ENCODE measurements around the gene GRK5. TPM values are rescaled to one million over a fixed set of nuclear protein-coding genes. Genes with fewer than 3 reads are reported as not detected.

The GRK5 gene
- total RNA-seq, 1 donor from 2014 or later = 47.6 TPM

- intact Hi-C loops (cut with DNase I) = no loop called here
- DNase-seq = peak; percentile 4
Measured at GRCh38 chr10:119371704-119372663, 164.6 kb downstream of the GRK5 start.

GRCh38 chr10:119373294-119374102 is 166.1 kb downstream of the GRK5 start:
- intact Hi-C loops (cut with DNase I) = no loop called here
- DNase-seq (no peak), ATAC-seq (ENCODE audit: poor library complexity) (no peak)

More at GRCh38 chr10:119371704-119372663, 164.6 kb downstream of the GRK5 start:
- no peak for ATAC-seq (ENCODE audit: poor library complexity)

- ATAC-seq (ENCODE audit: poor library complexity) (no peak), DNase-seq (peak; percentile 29)
- intact Hi-C loops (cut with DNase I) = no loop called here
Measured at GRCh38 chr10:119374236-119374635, 166.9 kb downstream of the GRK5 start.

GRCh38 chr10:119375574-119376272 is 168.4 kb downstream of the GRK5 start:
- intact Hi-C loops (cut with DNase I) = no loop called here
- ATAC-seq (ENCODE audit: poor library complexity) = peak; percentile 1
- DNase-seq = peak; percentile 55

GRCh38 chr10:119377451-119377957 is 170.1 kb downstream of the GRK5 start:
- DNase-seq (peak; percentile 41), ATAC-seq (ENCODE audit: poor library complexity) (peak; percentile 59)
- intact Hi-C loops (cut with DNase I) = no loop called here

- ATAC-seq (ENCODE audit: poor library complexity) (peak; percentile 76), DNase-seq (peak; percentile 74)
- intact Hi-C loops (cut with DNase I) = no loop called here
Measured at GRCh38 chr10:119377958-119378736, 170.8 kb downstream of the GRK5 start.

- ATAC-seq (ENCODE audit: poor library complexity) (peak; percentile 48), DNase-seq (peak; percentile 48)
- intact Hi-C loops (cut with DNase I) = no loop called here
Measured at GRCh38 chr10:119378737-119379067, 171.3 kb downstream of the GRK5 start.

- intact Hi-C loops (cut with DNase I) = no loop called here
- ATAC-seq (ENCODE audit: poor library complexity) (no peak), DNase-seq (peak; percentile 20)
Measured at GRCh38 chr10:119379466-119380071, 172.2 kb downstream of the GRK5 start.

GRCh38 chr10:119383174-119383856 is 175.9 kb downstream of the GRK5 start:
- DNase-seq (peak; percentile 39), ATAC-seq (ENCODE audit: poor library complexity) (no peak)
- intact Hi-C loops (cut with DNase I) = no loop called here

GRCh38 chr10:119384127-119384526 is 176.8 kb downstream of the GRK5 start:
- DNase-seq = peak; percentile 10
- intact Hi-C loops (cut with DNase I) = no loop called here
- no peak for ATAC-seq (ENCODE audit: poor library complexity)

GRCh38 chr10:119386666-119387065 is 179.3 kb downstream of the GRK5 start:
- DNase-seq (no peak), ATAC-seq (ENCODE audit: poor library complexity) (no peak)
- intact Hi-C loops (cut with DNase I) = no loop called here

GRCh38 chr10:119388849-119389345 is 181.5 kb downstream of the GRK5 start:
- DNase-seq = no peak
- intact Hi-C loops (cut with DNase I) = no loop called here
- no peak for ATAC-seq (ENCODE audit: poor library complexity)

GRCh38 chr10:119391440-119392251 is 184.3 kb downstream of the GRK5 start:
- ATAC-seq (ENCODE audit: poor library complexity) (peak; percentile 2), DNase-seq (peak; percentile 33)
- intact Hi-C loops (cut with DNase I) = no loop called here

GRCh38 chr10:119393019-119393418 is 185.6 kb downstream of the GRK5 start:
- peak; percentile 62 for DNase-seq
- intact Hi-C loops (cut with DNase I) = no loop called here
- ATAC-seq (ENCODE audit: poor library complexity) = peak; percentile 57

- DNase-seq = peak; percentile 37
Measured at GRCh38 chr10:119393421-119393820, 186.1 kb downstream of the GRK5 start.

GRCh38 chr10:119393845-119394244 is 186.5 kb downstream of the GRK5 start:
- peak; percentile 6 for DNase-seq
- no peak for ATAC-seq (ENCODE audit: poor library complexity)
- intact Hi-C loops (cut with DNase I) = no loop called here

More at GRCh38 chr10:119393421-119393820, 186.1 kb downstream of the GRK5 start:
- intact Hi-C loops (cut with DNase I) = no loop called here
- no peak for ATAC-seq (ENCODE audit: poor library complexity)

Measured in Right ventricle myocardium superior (tissue), 1 donor.